ENCODE measurements around the gene LELP1.
"Not testable (repeated sequence)": the region's sequence is repeated elsewhere in the genome, so short reads cannot be mapped to it uniquely, and the experiment has no call there.

The LELP1 gene

GRCh38 chr1:153228491-153228890, 25.3 kb downstream of the LELP1 start:
- in situ Hi-C loops (cut with MboI; ENCODE audit: low sequenced_read_pairs): no loop called here

GRCh38 chr1:153229076-153229829, 26.0 kb downstream of the LELP1 start:
- in situ Hi-C loops (cut with MboI; ENCODE audit: low sequenced_read_pairs): not testable (repeated sequence)

- in situ Hi-C loops (cut with MboI; ENCODE audit: low sequenced_read_pairs): no loop called here
These were observed 28.1 kb downstream of the LELP1 start for GRCh38 chr1:153231363-153231762.

- in situ Hi-C loops (cut with MboI; ENCODE audit: low sequenced_read_pairs): no loop called here
These were observed 28.6 kb downstream of the LELP1 start for GRCh38 chr1:153231785-153232184.

- in situ Hi-C loops (cut with MboI; ENCODE audit: low sequenced_read_pairs): no loop called here
These were observed 29.3 kb downstream of the LELP1 start for GRCh38 chr1:153232553-153232952.

- in situ Hi-C loops (cut with MboI; ENCODE audit: low sequenced_read_pairs): no loop called here
These were observed 30.2 kb downstream of the LELP1 start for GRCh38 chr1:153233448-153233847.

GRCh38 chr1:153238527-153238926, 35.3 kb downstream of the LELP1 start:
- in situ Hi-C loops (cut with MboI; ENCODE audit: low sequenced_read_pairs): no loop called here

- in situ Hi-C loops (cut with MboI; ENCODE audit: low sequenced_read_pairs): no loop called here
These were observed 38.9 kb downstream of the LELP1 start for GRCh38 chr1:153242160-153242559.

GRCh38 chr1:153245466-153245865, 42.2 kb downstream of the LELP1 start:
- in situ Hi-C loops (cut with MboI; ENCODE audit: low sequenced_read_pairs): no loop called here

- in situ Hi-C loops (cut with MboI; ENCODE audit: low sequenced_read_pairs): no loop called here
These were observed 42.8 kb downstream of the LELP1 start for GRCh38 chr1:153246018-153246417.

GRCh38 chr1:153246825-153247224, 43.6 kb downstream of the LELP1 start:
- in situ Hi-C loops (cut with MboI; ENCODE audit: low sequenced_read_pairs): no loop called here

- in situ Hi-C loops (cut with MboI; ENCODE audit: low sequenced_read_pairs): no loop called here
These were observed 45.1 kb downstream of the LELP1 start for GRCh38 chr1:153248176-153248879.

GRCh38 chr1:153250166-153250565, 46.9 kb downstream of the LELP1 start:
- in situ Hi-C loops (cut with MboI; ENCODE audit: low sequenced_read_pairs): no loop called here

- in situ Hi-C loops (cut with MboI; ENCODE audit: low sequenced_read_pairs): no loop called here
These were observed 47.9 kb downstream of the LELP1 start for GRCh38 chr1:153251087-153251486.

GRCh38 chr1:153251562-153251961, 48.3 kb downstream of the LELP1 start:
- in situ Hi-C loops (cut with MboI; ENCODE audit: low sequenced_read_pairs): no loop called here

- in situ Hi-C loops (cut with MboI; ENCODE audit: low sequenced_read_pairs): no loop called here
These were observed 48.8 kb downstream of the LELP1 start for GRCh38 chr1:153251988-153252387.

- in situ Hi-C loops (cut with MboI; ENCODE audit: low sequenced_read_pairs): no loop called here
These were observed 49.8 kb downstream of the LELP1 start for GRCh38 chr1:153253076-153253475.

- in situ Hi-C loops (cut with MboI; ENCODE audit: low sequenced_read_pairs): no loop called here
These were observed 50.5 kb downstream of the LELP1 start for GRCh38 chr1:153253693-153254092.

All from HL-60/S4 (cell line).